Trophoblast cell (in vitro differentiated cells and primary cell): ENCODE results near the gene RAET1L.
A peak's percentile ranks its signal among the peaks of the same experiment; 100 is the strongest.
"Not testable (repeated sequence)": the region's sequence is repeated elsewhere in the genome, so short reads cannot be mapped to it uniquely, and the experiment has no call there.

ENCODE experiments used
- DNase-seq, 2 donors: peaks; one replicate each; pipeline ENCODE4 v3.0.0-alpha.2; 2016
- H2AFZ ChIP-seq: 2 replicates; pipeline ENCODE4 v1.6.1; 2013; ENCODE audit warnings: low read length, moderate library complexity, mild to moderate bottlenecking; ENCODE audit not compliant: insufficient read depth, poor library complexity
- H2AK5ac ChIP-seq: 2 replicates; pipeline ENCODE4 v1.6.1; 2013; ENCODE audit warnings: mild to moderate bottlenecking, low read length
- H2BK120ac ChIP-seq: 2 replicates; pipeline ENCODE4 v1.6.1; 2013; ENCODE audit warnings: low read length, mild to moderate bottlenecking, moderate library complexity; ENCODE audit not compliant: insufficient read depth, poor library complexity
- H2BK12ac ChIP-seq: 2 replicates; pipeline ENCODE4 v1.6.1; 2013; ENCODE audit warnings: mild to moderate bottlenecking, low read length, moderate library complexity
- H2BK5ac ChIP-seq: 2 replicates; pipeline ENCODE4 v1.6.1; 2013; ENCODE audit warnings: low read length, low read depth, moderate library complexity, mild to moderate bottlenecking; ENCODE audit not compliant: poor library complexity
- H3K14ac ChIP-seq: 2 replicates; pipeline ENCODE4 v1.6.1; 2013; ENCODE audit warnings: mild to moderate bottlenecking, low read length
- H3K18ac ChIP-seq: 2 replicates; pipeline ENCODE4 v1.6.1; 2013; ENCODE audit warnings: mild to moderate bottlenecking, low read length
- H3K23ac ChIP-seq: 2 replicates; pipeline ENCODE4 v1.6.1; 2013; ENCODE audit warnings: low read length
- H3K27ac ChIP-seq: 2 replicates; pipeline ENCODE4 v1.5.1; 2013; ENCODE audit warnings: low read depth, mild to moderate bottlenecking, inconsistent platforms, low read length, moderate library complexity
- H3K27me3 ChIP-seq: 2 replicates; pipeline ENCODE4 v1.6.1; 2013; ENCODE audit warnings: inconsistent platforms, mild to moderate bottlenecking, low read length, moderate library complexity; ENCODE audit not compliant: insufficient read depth
- H3K36me3 ChIP-seq, 2 experiments: 1 replicate in 1 of 2; 2 replicates in 1 of 2; pipeline ENCODE4 v1.6.1; 2013; ENCODE audit warnings: low read length in 2 of 2, mild to moderate bottlenecking in 2 of 2, moderate library complexity in 1 of 2; ENCODE audit not compliant: insufficient read depth in 2 of 2, control insufficient read depth in 1 of 2
- H3K4ac ChIP-seq: 2 replicates; pipeline ENCODE4 v1.6.1; 2013; ENCODE audit warnings: low read depth, mild to moderate bottlenecking, low read length, moderate library complexity
- H3K4me1 ChIP-seq, 2 experiments: 1 replicate in 1 of 2; 2 replicates in 1 of 2; pipeline ENCODE4 v1.6.1; 2013; ENCODE audit warnings: low read length in 2 of 2, mild to moderate bottlenecking in 2 of 2, moderate library complexity in 1 of 2; ENCODE audit not compliant: insufficient read depth in 2 of 2, control insufficient read depth in 1 of 2
- H3K4me2 ChIP-seq: 2 replicates; pipeline ENCODE4 v1.6.1; 2013; ENCODE audit warnings: inconsistent platforms, mild to moderate bottlenecking, low read length, moderate library complexity
- H3K4me3 ChIP-seq: 2 replicates; pipeline ENCODE4 v1.5.1; 2013; ENCODE audit warnings: mild to moderate bottlenecking, low read depth, low read length, inconsistent platforms
- H3K79me1 ChIP-seq: one replicate; pipeline ENCODE4 v1.6.1; 2013; ENCODE audit warnings: low read length
- H3K79me2 ChIP-seq: 2 replicates; pipeline ENCODE4 v1.6.1; 2013; ENCODE audit warnings: low read length, mild to moderate bottlenecking; ENCODE audit not compliant: control insufficient read depth, insufficient read depth, poor library complexity
- H3K9ac ChIP-seq: 2 replicates; pipeline ENCODE4 v1.6.1; 2013; ENCODE audit warnings: mild to moderate bottlenecking, low read length
- H3K9me3 ChIP-seq: 2 replicates; pipeline ENCODE4 v1.6.1; 2013; ENCODE audit warnings: low read depth, mild to moderate bottlenecking, control low read depth, inconsistent platforms, low read length; ENCODE audit not compliant: insufficient read depth
- H4K12ac ChIP-seq: 2 replicates; pipeline ENCODE4 v1.6.1; 2013; ENCODE audit warnings: low read depth, mild to moderate bottlenecking, low read length, moderate library complexity
- H4K8ac ChIP-seq: 2 replicates; pipeline ENCODE4 v1.6.1; 2013; ENCODE audit warnings: low read depth, mild to moderate bottlenecking, low read length, moderate library complexity
- H4K91ac ChIP-seq: one replicate; pipeline ENCODE4 v1.6.1; 2013; ENCODE audit warnings: low read depth, mild to moderate bottlenecking, low read length, moderate library complexity
- WGBS: extraction: QIAGEN DNeasy Blood & Tissue Kit; methylation state at CpG from one replicate; pipeline ENCODE4 v1.1.7; 2013; ENCODE audit warnings: missing lambda C conversion rate; ENCODE audit not compliant: insufficient read length, insufficient coverage; ENCODE audit errors: extremely low coverage; 5-methylcytosine and 5-hydroxymethylcytosine counted together

Gene RAET1L

GRCh38 chr6:150012846-150013784 is 12.2 kb downstream of the RAET1L start:
- H3K18ac ChIP-seq, H2BK5ac ChIP-seq, H3K14ac ChIP-seq, H3K79me1 ChIP-seq, H3K27ac ChIP-seq, H2BK12ac ChIP-seq, H3K4me2 ChIP-seq, H4K12ac ChIP-seq, H3K4ac ChIP-seq, DNase-seq, H4K8ac ChIP-seq, H2AK5ac ChIP-seq, H3K36me3 ChIP-seq, H4K91ac ChIP-seq, H3K4me3 ChIP-seq, H2AFZ ChIP-seq, H3K23ac ChIP-seq, H3K4me1 ChIP-seq, H3K9ac ChIP-seq, H3K9me3 ChIP-seq, H3K79me2 ChIP-seq, H2BK120ac ChIP-seq: not testable (repeated sequence)
- no CpG with 5 or more reads among the region's 8 CpGs for WGBS
- H3K27me3 ChIP-seq: peaks cover 27% of the 10 kb centered on the region

GRCh38 chr6:150008588-150008987 is 16.7 kb downstream of the RAET1L start:
- H3K14ac ChIP-seq: no peak overlapping the region
- H3K9me3 ChIP-seq: peaks cover 9% of the 10 kb centered on the region
- H2AFZ ChIP-seq: no peak overlapping the region
- H2BK5ac ChIP-seq: no peak overlapping the region
- H3K9ac ChIP-seq: no peak overlapping the region
- H3K27me3 ChIP-seq: peaks cover 18% of the 10 kb centered on the region
- H3K4ac ChIP-seq: no peak overlapping the region
- H3K4me3 ChIP-seq: no peak overlapping the region
- no peak overlapping the region for H4K91ac ChIP-seq
- H2BK12ac ChIP-seq: no peak overlapping the region
- no peak overlapping the region for H2AK5ac ChIP-seq
- no peaks in the 10 kb centered on the region for H3K79me2 ChIP-seq
- no peaks in the 10 kb centered on the region for H3K36me3 ChIP-seq
- H3K79me1 ChIP-seq: no peaks in the 10 kb centered on the region
- H3K4me2 ChIP-seq: no peak overlapping the region
- H3K18ac ChIP-seq: no peak overlapping the region
- peaks cover 3% of the 10 kb centered on the region in 2 experiments for H3K4me1 ChIP-seq
- WGBS: no CpG with 5 or more reads among the region's 9 CpGs
- no peak overlapping the region for H2BK120ac ChIP-seq
- H3K27ac ChIP-seq: no peak overlapping the region
- peak; percentile 30 to 47 for DNase-seq
- H4K8ac ChIP-seq: no peak overlapping the region
- H4K12ac ChIP-seq: no peak overlapping the region
- H3K23ac ChIP-seq: no peak overlapping the region

GRCh38 chr6:150006961-150007464 is 18.3 kb downstream of the RAET1L start:
- no peak overlapping the region for H4K91ac ChIP-seq

GRCh38 chr6:150005761-150006651 is 19.3 kb downstream of the RAET1L start:
- Histone ChIP-seq H3K4me3 (no peak overlapping the region), H3K4me1 (peaks cover 3% of the 10 kb centered on the region in 2 experiments), H3K79me2 (no peaks in the 10 kb centered on the region), H2BK120ac (no peak overlapping the region), H3K36me3 (no peaks in the 10 kb centered on the region), H3K14ac (no peak overlapping the region), H3K18ac (no peak overlapping the region), H2AK5ac (no peak overlapping the region), H4K12ac (no peak overlapping the region), H3K27me3 (peaks cover 12% of the 10 kb centered on the region), H3K4ac (no peak overlapping the region), H2AFZ (no peak overlapping the region), H2BK5ac (no peak overlapping the region), H4K91ac (no peak overlapping the region), H3K23ac (no peak overlapping the region), H3K4me2 (peak overlapping the region; percentile 92), H3K9ac (no peak overlapping the region), H4K8ac (no peak overlapping the region), H2BK12ac (no peak overlapping the region), H3K9me3 (peaks cover 9% of the 10 kb centered on the region), H3K27ac (no peak overlapping the region), H3K79me1 (no peaks in the 10 kb centered on the region)
- no CpG with 5 or more reads among the region's 14 CpGs for WGBS
- no peak for DNase-seq

More at GRCh38 chr6:150006961-150007464, 18.3 kb downstream of the RAET1L start:
- no peak overlapping the region for H3K9ac ChIP-seq
- no peak overlapping the region for H3K4ac ChIP-seq
- H2BK5ac ChIP-seq: no peak overlapping the region
- no peak overlapping the region for H3K18ac ChIP-seq
- H2BK12ac ChIP-seq: no peak overlapping the region
- H3K79me1 ChIP-seq: no peaks in the 10 kb centered on the region
- H3K36me3 ChIP-seq: no peaks in the 10 kb centered on the region
- H3K4me1 ChIP-seq: peaks cover 3% of the 10 kb centered on the region in 2 experiments
- H3K79me2 ChIP-seq: no peaks in the 10 kb centered on the region
- WGBS: no CpG with 5 or more reads among the region's 7 CpGs
- H3K27ac ChIP-seq: no peak overlapping the region
- no peak overlapping the region for H3K4me3 ChIP-seq
- no peak overlapping the region for H2AFZ ChIP-seq
- no peak overlapping the region for H4K12ac ChIP-seq
- no peak overlapping the region for H4K8ac ChIP-seq
- no peak overlapping the region for H3K23ac ChIP-seq
- H3K9me3 ChIP-seq: peaks cover 9% of the 10 kb centered on the region
- H3K4me2 ChIP-seq: no peak overlapping the region
- peaks cover 12% of the 10 kb centered on the region for H3K27me3 ChIP-seq
- peak in 1 of 2 donors; percentile 36 for DNase-seq
- H2BK120ac ChIP-seq: no peak overlapping the region
- H2AK5ac ChIP-seq: no peak overlapping the region
- H3K14ac ChIP-seq: no peak overlapping the region
